ENCODE results near the gene RPS16. TPM values are rescaled to one million over a fixed set of nuclear protein-coding genes. Genes with fewer than 3 reads are reported as not detected.

The RPS16 gene
- total RNA-seq, 4 donors from 2014 or later = 1,048 to 1,762 (median 1,462) TPM

DNA sequence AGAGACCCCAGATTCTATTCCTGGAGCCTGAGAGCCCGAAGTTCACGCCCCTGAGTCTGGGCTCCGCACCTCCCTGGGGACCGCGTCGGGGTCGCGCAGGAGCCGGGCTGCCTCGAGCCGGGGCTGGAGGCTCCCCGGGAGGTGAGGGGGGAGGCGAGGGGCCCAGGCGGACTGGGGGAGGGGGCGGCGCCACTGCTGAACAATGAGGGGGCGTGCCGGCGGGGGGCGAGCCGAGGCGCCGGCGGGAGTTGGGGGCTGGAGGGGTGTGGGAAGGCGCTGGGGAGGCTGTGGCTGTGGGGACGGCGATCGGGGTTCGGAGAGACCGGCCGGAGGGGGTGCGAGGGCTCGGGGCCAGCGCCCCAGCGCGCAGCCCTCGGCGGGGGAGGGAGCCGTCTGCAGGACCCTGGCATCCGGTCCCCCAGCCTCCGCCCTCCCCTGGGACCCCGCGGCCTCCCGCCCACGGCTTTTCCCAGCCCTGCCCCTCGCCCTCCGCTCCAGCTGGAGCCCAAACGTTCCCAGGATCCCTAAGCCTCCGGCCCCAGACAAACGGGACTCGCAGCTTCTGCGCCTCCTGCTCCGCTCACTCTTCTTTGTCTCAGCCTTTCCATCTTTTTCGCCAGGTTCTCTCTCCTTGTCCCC, 22.4 kb downstream of the RPS16 start:
- peak overlapping the region; percentile 66 to 87 (median 74) for H3K4me3 ChIP-seq
- peaks cover 6 to 58% (median 34%) of the 10 kb centered on the region in 4 donors for H3K4me1 ChIP-seq
- no peaks in the 10 kb centered on the region for H3K27me3 ChIP-seq
- no peak for DNase-seq (ENCODE audit: low spot score in 2 of 2)
- no peaks in the 10 kb centered on the region for H3K9me3 ChIP-seq
- 1% methylated on average over 36 to 45 of the region's 54 CpGs for WGBS, 2 donors
- H3K36me3 ChIP-seq = peaks cover 4 to 34% (median 6%) of the 10 kb centered on the region in 3 donors
- TF ChIP-seq, protein P1, sequence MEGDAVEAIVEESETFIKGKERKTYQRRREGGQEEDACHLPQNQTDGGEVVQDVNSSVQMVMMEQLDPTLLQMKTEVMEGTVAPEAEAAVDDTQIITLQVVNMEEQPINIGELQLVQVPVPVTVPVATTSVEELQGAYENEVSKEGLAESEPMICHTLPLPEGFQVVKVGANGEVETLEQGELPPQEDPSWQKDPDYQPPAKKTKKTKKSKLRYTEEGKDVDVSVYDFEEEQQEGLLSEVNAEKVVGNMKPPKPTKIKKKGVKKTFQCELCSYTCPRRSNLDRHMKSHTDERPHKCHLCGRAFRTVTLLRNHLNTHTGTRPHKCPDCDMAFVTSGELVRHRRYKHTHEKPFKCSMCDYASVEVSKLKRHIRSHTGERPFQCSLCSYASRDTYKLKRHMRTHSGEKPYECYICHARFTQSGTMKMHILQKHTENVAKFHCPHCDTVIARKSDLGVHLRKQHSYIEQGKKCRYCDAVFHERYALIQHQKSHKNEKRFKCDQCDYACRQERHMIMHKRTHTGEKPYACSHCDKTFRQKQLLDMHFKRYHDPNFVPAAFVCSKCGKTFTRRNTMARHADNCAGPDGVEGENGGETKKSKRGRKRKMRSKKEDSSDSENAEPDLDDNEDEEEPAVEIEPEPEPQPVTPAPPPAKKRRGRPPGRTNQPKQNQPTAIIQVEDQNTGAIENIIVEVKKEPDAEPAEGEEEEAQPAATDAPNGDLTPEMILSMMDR (IDR thresholded peaks at IDR 0.05) = no peak
- peak in 1 of 2 donors; percentile 13 for TF ChIP-seq EP300 (IDR thresholded peaks at IDR 0.05)
- H3K27ac ChIP-seq = peak overlapping the region; percentile 94 to 99 (median 96)

DNA sequence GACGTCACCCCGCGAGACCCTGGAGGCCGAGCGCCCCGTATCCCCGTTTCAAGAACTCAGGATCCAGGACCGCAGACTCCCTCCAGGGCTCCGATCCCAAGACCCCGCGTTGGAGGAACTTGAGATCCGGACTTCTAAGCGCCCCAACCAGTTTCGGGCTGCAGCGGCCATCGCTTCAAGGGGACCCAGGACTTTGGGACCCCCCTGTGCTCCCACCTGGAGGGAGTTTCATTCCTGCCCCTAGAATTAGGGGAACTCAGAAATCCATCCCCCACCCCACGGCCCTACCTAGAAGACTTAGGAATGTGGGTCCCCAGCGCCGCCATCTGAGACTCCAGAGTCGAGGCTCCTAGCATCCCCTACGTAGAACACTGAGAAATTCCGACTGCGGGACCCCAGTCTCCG, 22.9 kb downstream of the RPS16 start:
- WGBS, 2 donors = 0 to 1% methylated on average over 13 to 24 of the region's 24 CpGs
- peak overlapping the region; percentile 94 to 99 (median 96) for H3K27ac ChIP-seq
- H3K36me3 ChIP-seq = peaks cover 9 to 34% (median 11%) of the 10 kb centered on the region in 3 donors
- no peaks in the 10 kb centered on the region for H3K9me3 ChIP-seq
- peaks cover 6 to 57% (median 34%) of the 10 kb centered on the region in 4 donors for H3K4me1 ChIP-seq
- TF ChIP-seq, protein P1 (IDR thresholded peaks at IDR 0.05) = peak in 2 of 5 experiments; percentile 18 to 51
- no peak for TF ChIP-seq POLR2A (IDR thresholded peaks at IDR 0.05)
- no peak for TF ChIP-seq EP300 (IDR thresholded peaks at IDR 0.05)
- peak overlapping the region; percentile 66 to 87 (median 74) for H3K4me3 ChIP-seq
- no peaks in the 10 kb centered on the region for H3K27me3 ChIP-seq
- DNase-seq (ENCODE audit: low spot score in 2 of 2) = no peak

GRCh38 chr19:39412100-39412866, 23.5 kb downstream of the RPS16 start, which contains the start of gene PLEKHG2:
PLEKHG2 (plus strand) TSS chr19:39412669; CDS start chr19:39414087, 1,418 bp downstream.
- H3K27me3 ChIP-seq = no peaks in the 10 kb centered on the region
- H3K4me3 ChIP-seq = peak within 1 kb of the TSS; percentile 66 to 96 (median 84)
- 0 to 1% methylated on average over 34 to 39 of the region's 60 CpGs for WGBS, 2 donors
- H3K4me1 ChIP-seq = peaks cover 6 to 53% (median 34%) of the 10 kb centered on the region in 4 donors
- H3K36me3 ChIP-seq = peaks cover 10 to 34% (median 17%) of the 10 kb centered on the region in 3 donors
- DNase-seq (ENCODE audit: low spot score in 2 of 2) = peak; percentile 97 to 99
- peak within 1 kb of the TSS; percentile 94 to 100 (median 100) for H3K27ac ChIP-seq
- TF ChIP-seq, protein P1 (IDR thresholded peaks at IDR 0.05) = peak; percentile 78 to 97 (median 95)
- TF ChIP-seq POLR2A (IDR thresholded peaks at IDR 0.05) (peak; percentile 46 to 48), EP300 (IDR thresholded peaks at IDR 0.05) (peak; percentile 90 to 94)
- no peaks in the 10 kb centered on the region for H3K9me3 ChIP-seq

GRCh38 chr19:39411832-39412099, 24.0 kb downstream of the RPS16 start:
- TF ChIP-seq, protein P1 (IDR thresholded peaks at IDR 0.05) = peak; percentile 88 to 99 (median 93)
- TF ChIP-seq EP300 (IDR thresholded peaks at IDR 0.05) = no peak
- TF ChIP-seq POLR2A (IDR thresholded peaks at IDR 0.05) = no peak
- DNase-seq (ENCODE audit: low spot score in 2 of 2) = peak; percentile 96 to 99
- H3K36me3 ChIP-seq = peaks cover 10 to 33% (median 18%) of the 10 kb centered on the region in 3 donors
- no peaks in the 10 kb centered on the region for H3K27me3 ChIP-seq
- peak overlapping the region; percentile 94 to 100 (median 100) for H3K27ac ChIP-seq
- no peaks in the 10 kb centered on the region for H3K9me3 ChIP-seq
- 0% methylated on average over 7 of the region's 7 CpGs for WGBS, 2 donors
- peaks cover 6 to 47% (median 34%) of the 10 kb centered on the region in 4 donors for H3K4me1 ChIP-seq
- peak overlapping the region; percentile 8 to 96 (median 74) for H3K4me3 ChIP-seq
